UCSD-AML1 (cell line): ENCODE results near the gene CREB3L2.
"Not testable (repeated sequence)": the region's sequence is repeated elsewhere in the genome, so short reads cannot be mapped to it uniquely, and the experiment has no call there.

Experiments
- DNase-seq: peaks from one replicate; lab custom pipeline; 2025; ENCODE audit not compliant: unreplicated experiment; lab: John Stamatoyannopoulos, UW

Gene CREB3L2

GRCh38 chr7:137935884-137936508, 65.9 kb downstream of the CREB3L2 start:
- DNase-seq, result peak; percentile 10

- DNase-seq, result no peak
Observed at GRCh38 chr7:137934941-137935883, 66.7 kb downstream of the CREB3L2 start.

GRCh38 chr7:137934176-137934826, 67.6 kb downstream of the CREB3L2 start:
- DNase-seq, result no peak

GRCh38 chr7:137933270-137934017, 68.4 kb downstream of the CREB3L2 start:
- no peak for DNase-seq

GRCh38 chr7:137932881-137933269, 69.0 kb downstream of the CREB3L2 start:
- peak; percentile 9 for DNase-seq

GRCh38 chr7:137931823-137932222, 70.1 kb downstream of the CREB3L2 start:
- DNase-seq, result no peak

GRCh38 chr7:137930581-137930980, 71.3 kb downstream of the CREB3L2 start:
- no peak for DNase-seq

- DNase-seq, result no peak
Observed at GRCh38 chr7:137928626-137929025, 73.3 kb downstream of the CREB3L2 start.

GRCh38 chr7:137927386-137927785, 74.5 kb downstream of the CREB3L2 start:
- DNase-seq, result no peak

- not testable (repeated sequence) for DNase-seq
Observed at GRCh38 chr7:137926206-137926605, 75.7 kb downstream of the CREB3L2 start.

GRCh38 chr7:137925754-137926153, 76.1 kb downstream of the CREB3L2 start:
- no peak for DNase-seq

- DNase-seq, result no peak
Observed at GRCh38 chr7:137925091-137925490, 76.8 kb downstream of the CREB3L2 start.

GRCh38 chr7:137923380-137923779, 78.5 kb downstream of the CREB3L2 start:
- DNase-seq, result no peak

GRCh38 chr7:137920637-137921399, 81.1 kb downstream of the CREB3L2 start:
- no peak for DNase-seq

- DNase-seq, result no peak
Observed at GRCh38 chr7:137919987-137920386, 81.9 kb downstream of the CREB3L2 start.

- no peak for DNase-seq
Observed at GRCh38 chr7:137916980-137917645, 84.8 kb downstream of the CREB3L2 start.

GRCh38 chr7:137916564-137916963, 85.3 kb downstream of the CREB3L2 start:
- DNase-seq, result no peak

GRCh38 chr7:137915266-137915665, 86.6 kb downstream of the CREB3L2 start:
- no peak for DNase-seq

GRCh38 chr7:137913985-137914384, 87.9 kb downstream of the CREB3L2 start:
- DNase-seq, result no peak

- DNase-seq, result no peak
Observed at GRCh38 chr7:137909042-137909441, 92.8 kb downstream of the CREB3L2 start.
